Activated T-helper 1 cell treated with Interleukin-2 at 50 U/mL for 16 hours (primary cell): ENCODE measurements around the gene HNRNPC.

Experiments used
- DNase-seq: peaks from one replicate; pipeline ENCODE4 v3.0.0-alpha.2; 2020; ENCODE audit warnings: low read depth

The HNRNPC gene

GRCh38 chr14:21210023-21210422 is 59.2 kb downstream of the HNRNPC start:
- DNase-seq: no peak

GRCh38 chr14:21209185-21209584 is 60.1 kb downstream of the HNRNPC start:
- no peak for DNase-seq

GRCh38 chr14:21208554-21208953 is 60.7 kb downstream of the HNRNPC start:
- DNase-seq: no peak

GRCh38 chr14:21206753-21207684 is 62.2 kb downstream of the HNRNPC start:
- DNase-seq: no peak

GRCh38 chr14:21205678-21206581 is 63.3 kb downstream of the HNRNPC start:
- DNase-seq: no peak

GRCh38 chr14:21205026-21205677 is 64.1 kb downstream of the HNRNPC start:
- no peak for DNase-seq

GRCh38 chr14:21204167-21205025 is 64.8 kb downstream of the HNRNPC start:
- no peak for DNase-seq

- DNase-seq: no peak
Observed at GRCh38 chr14:21203470-21204166, 65.6 kb downstream of the HNRNPC start.

- DNase-seq: no peak
Observed at GRCh38 chr14:21202463-21203358, 66.5 kb downstream of the HNRNPC start.

GRCh38 chr14:21201732-21202462 is 67.3 kb downstream of the HNRNPC start:
- no peak for DNase-seq

GRCh38 chr14:21200752-21201461 is 68.3 kb downstream of the HNRNPC start:
- no peak for DNase-seq

GRCh38 chr14:21199611-21200560 is 69.4 kb downstream of the HNRNPC start:
- DNase-seq: no peak

GRCh38 chr14:21197418-21198205 is 71.6 kb downstream of the HNRNPC start:
- DNase-seq: no peak

- no peak for DNase-seq
Observed at GRCh38 chr14:21194597-21194996, 74.6 kb downstream of the HNRNPC start.

GRCh38 chr14:21192875-21193535 is 76.2 kb downstream of the HNRNPC start:
- DNase-seq: no peak

GRCh38 chr14:21192447-21192822 is 76.8 kb downstream of the HNRNPC start:
- no peak for DNase-seq
